SK-N-SH (cell line): ENCODE results near the gene NRTN. TPM values are rescaled to one million over a fixed set of nuclear protein-coding genes. Genes with fewer than 3 reads are reported as not detected.
A peak's percentile ranks its signal among the peaks of the same experiment; 100 is the strongest.

Experiments used
- CTCF ChIA-PET: fragments of 300-600, 350-600 bp; formaldehyde crosslinking; extraction: SDS; loops from one replicate; lab custom pipeline; 2021; lab: Yijun Ruan, JAX
- POLR2A ChIA-PET: fragments of 350-600 bp; sonication (Branson Sonifier 250); formaldehyde crosslinking; extraction: SDS; loops from one replicate; lab custom pipeline; 2020; ENCODE audit warnings: antibody characterized with exemption, inconsistent platforms; lab: Yijun Ruan, JAX
- DNase-seq: peaks from one replicate; pipeline ENCODE4 v3.0.0; 2012
- H2AFZ ChIP-seq: fragments of 200-600 bp; sonication (generic); 2 replicates; pipeline ENCODE4 v1.8.1; 2016; ENCODE audit warnings: antibody characterized with exemption, mild to moderate bottlenecking, low read depth
- H3F3A ChIP-seq: fragments of 200-600 bp; sonication (generic); replicated peaks from 2 replicates; pipeline ENCODE3; 2016; ENCODE audit warnings: antibody characterized with exemption, mild to moderate bottlenecking; ENCODE audit not compliant: insufficient read depth
- H3K27ac ChIP-seq, 2 experiments: fragments of 200-500 bp in 1 of 2; fragments of 200-600 bp in 1 of 2; sonication (Bioruptor generic) in 1 of 2; sonication (generic), shearing (Covaris generic) in 1 of 2; 2 replicates each; pipeline versions ENCODE4 v1.5.1 to v1.6.1; 2014 to 2016; ENCODE audit warnings: low read depth in 2 of 2, inconsistent platforms in 1 of 2, low read length in 1 of 2, mild to moderate bottlenecking in 1 of 2, mixed read lengths in 1 of 2
- H3K27me3 ChIP-seq: fragments of 200-600 bp; sonication (generic), shearing (Covaris generic); 2 replicates; pipeline ENCODE4 v1.6.1; 2016; ENCODE audit warnings: mixed run types; ENCODE audit not compliant: insufficient read depth
- H3K36me3 ChIP-seq, 2 experiments: fragments of 200-500 bp in 1 of 2; fragments of 200-600 bp in 1 of 2; sonication (Bioruptor generic) in 1 of 2; sonication (generic) in 1 of 2; replicated peaks in 1 of 2; 2 replicates each; pipeline versions ENCODE3 to v1.5.1; 2014 to 2016; ENCODE audit warnings: low read length in 1 of 2, mild to moderate bottlenecking in 1 of 2; ENCODE audit not compliant: insufficient read depth in 2 of 2, control insufficient read depth in 1 of 2
- H3K4me1 ChIP-seq, 2 experiments: fragments of 200-500 bp in 1 of 2; fragments of 200-600 bp in 1 of 2; sonication (Bioruptor generic) in 1 of 2; sonication (generic), shearing (Covaris generic) in 1 of 2; 2 replicates each; pipeline versions ENCODE4 v1.5.1 to v1.6.1; 2014 to 2016; ENCODE audit warnings: low read depth in 1 of 2, low read length in 1 of 2, mixed run types in 1 of 2; ENCODE audit not compliant: insufficient read depth in 2 of 2, control insufficient read depth in 1 of 2
- H3K4me2 ChIP-seq: fragments of 200-600 bp; sonication (generic), shearing (Covaris generic); 2 replicates; pipeline ENCODE4 v1.6.1; 2017; ENCODE audit warnings: mixed run types
- H3K4me3 ChIP-seq, 2 experiments: fragments of 200-500 bp in 1 of 2; fragments of 200-600 bp in 1 of 2; sonication (Bioruptor generic) in 1 of 2; sonication (generic), shearing (Covaris generic) in 1 of 2; 2 replicates each; pipeline versions ENCODE4 v1.5.1 to v1.8.1; 2014 to 2016; ENCODE audit warnings: low read depth in 2 of 2, inconsistent platforms in 1 of 2, low read length in 1 of 2, mild to moderate bottlenecking in 1 of 2, mixed read lengths in 1 of 2, moderate library complexity in 1 of 2
- H3K79me2 ChIP-seq: fragments of 200-600 bp; sonication (generic); 2 replicates; pipeline ENCODE4 v1.8.1; 2017; ENCODE audit warnings: mild to moderate bottlenecking; ENCODE audit not compliant: insufficient read depth
- H3K9ac ChIP-seq: fragments of 200-600 bp; sonication (generic); 2 replicates; pipeline ENCODE4 v1.6.1; 2017; ENCODE audit warnings: mixed run types
- H3K9me2 ChIP-seq: fragments of 200-600 bp; sonication (generic); 2 replicates; pipeline ENCODE4 v1.6.1; 2017; ENCODE audit warnings: mixed run types
- H3K9me3 ChIP-seq: fragments of 200-600 bp; sonication (generic); 2 replicates; pipeline ENCODE4 v1.6.1; 2017; ENCODE audit warnings: mixed run types, mild to moderate bottlenecking, moderate library complexity
- H4K20me1 ChIP-seq: fragments of 200-600 bp; sonication (generic); 2 replicates; pipeline ENCODE4 v1.6.1; 2017; ENCODE audit warnings: mild to moderate bottlenecking, mixed run types; ENCODE audit not compliant: insufficient read depth
- CHD2 ChIP-seq: fragments of 150-350 bp; IDR thresholded peaks from 2 replicates; pipeline ENCODE4 v1.6.1; 2018; ENCODE audit warnings: low read length; ENCODE audit not compliant: partially characterized antibody
- CTCF ChIP-seq: fragments of 200-600 bp; sonication (generic); IDR thresholded peaks from 2 replicates; pipeline ENCODE4 v1.6.1; 2017; ENCODE audit warnings: antibody characterized with exemption, mild to moderate bottlenecking, moderate library complexity
- ELF1 ChIP-seq: IDR thresholded peaks from 2 replicates; pipeline ENCODE4 v1.4.0; 2012
- EZH2phosphoT487 ChIP-seq: fragments of 200-600 bp; sonication (generic); IDR thresholded peaks from 2 replicates; pipeline ENCODE4 v1.6.1; 2017; ENCODE audit warnings: low read depth, mixed run types, mild to moderate bottlenecking, antibody characterized with exemption, moderate library complexity, borderline replicate concordance
- FOSL2 ChIP-seq: IDR thresholded peaks from 2 replicates; pipeline ENCODE4 v1.4.0; 2012; ENCODE audit warnings: low read depth, mild to moderate bottlenecking, moderate library complexity, borderline replicate concordance
- FOXM1 ChIP-seq: IDR thresholded peaks from 2 replicates; pipeline ENCODE4 v1.4.0; 2012; ENCODE audit warnings: low read depth, mild to moderate bottlenecking
- GATA2 ChIP-seq: sonication (generic); formaldehyde crosslinking; IDR thresholded peaks from 2 replicates; pipeline ENCODE4 v1.5.0; 2020; ENCODE audit warnings: mild to moderate bottlenecking, missing genetic modification reagents
- IRF3 ChIP-seq: fragments of 150-350 bp; IDR thresholded peaks from 2 replicates; pipeline ENCODE4 v1.6.1; 2016; ENCODE audit warnings: mild to moderate bottlenecking, low read depth, low read length
- JUND ChIP-seq: IDR thresholded peaks from 2 replicates; pipeline ENCODE4 v1.4.0; 2012
- MEF2A ChIP-seq: IDR thresholded peaks from 2 replicates; pipeline ENCODE4 v1.4.0; 2012; ENCODE audit warnings: low read depth, borderline replicate concordance
- MXI1 ChIP-seq: IDR thresholded peaks from 2 replicates; pipeline ENCODE4 v1.6.1; 2012; ENCODE audit warnings: mild to moderate bottlenecking, low read depth, low read length, improper control_type of control experiment
- NRF1 ChIP-seq: IDR thresholded peaks from 2 replicates; pipeline ENCODE4 v1.6.1; 2012; ENCODE audit warnings: low read depth, mild to moderate bottlenecking, low read length
- PBX3 ChIP-seq: IDR thresholded peaks from 2 replicates; pipeline ENCODE4; 2012
- RAD21 ChIP-seq: IDR thresholded peaks from 2 replicates; pipeline ENCODE4 v1.6.1; 2012; ENCODE audit warnings: mild to moderate bottlenecking, low read length
- RCOR1 ChIP-seq: fragments of 150-350 bp; IDR thresholded peaks from 2 replicates; pipeline ENCODE4 v1.6.1; 2017; ENCODE audit warnings: antibody characterized with exemption, low read length
- RFX5 ChIP-seq: IDR thresholded peaks from 2 replicates; pipeline ENCODE4 v1.6.1; 2012; ENCODE audit warnings: mild to moderate bottlenecking, improper control_type of control experiment, low read length
- SIN3A ChIP-seq: IDR thresholded peaks from 2 replicates; pipeline ENCODE4 v1.6.1; 2012; ENCODE audit warnings: low read depth, mild to moderate bottlenecking, low read length, moderate library complexity, borderline replicate concordance
- TAF1 ChIP-seq: IDR thresholded peaks from 2 replicates; pipeline ENCODE4 v1.6.1; 2012; ENCODE audit warnings: low read depth, mild to moderate bottlenecking, low read length, moderate library complexity, borderline replicate concordance
- TCF12 ChIP-seq: IDR thresholded peaks from 2 replicates; pipeline ENCODE4 v1.4.0; 2012
- USF2 ChIP-seq: fragments of 150-350 bp; IDR thresholded peaks from 2 replicates; pipeline ENCODE4 v1.6.1; 2017; ENCODE audit warnings: antibody characterized with exemption, low read length, low read depth, borderline replicate concordance
- WGBS: methylation state at CpG from one replicate; pipeline ENCODE4 v1.1.6; 2017; ENCODE audit warnings: low lambda C conversion rate; 5-methylcytosine and 5-hydroxymethylcytosine counted together
- polyA plus RNA-seq, 3 experiments: library from polyadenylated mRNA; depleted of rRNA; stranded (reverse); fragments of >200 nt; gene quantifications; 2 replicates each; pipeline ENCODE4 v1.2.3, GENCODE V29; 2012

The NRTN gene
- polyA plus RNA-seq, 1 of the 3 experiments (the other 2 are of a cell fraction) = 0.99 TPM

- H3K79me2 ChIP-seq = no peaks in the 10 kb centered on the region
- peak; percentile 66 for DNase-seq
- H3K4me3 ChIP-seq = no peak overlapping the region
- WGBS = 69% methylated on average over 9 of the region's 33 CpGs
- H3K9me2 ChIP-seq = no peaks in the 10 kb centered on the region
- peak; percentile 19 for TF ChIP-seq CHD2
- TF ChIP-seq MEF2A = no peak
- TF ChIP-seq RCOR1 = no peak
- TF ChIP-seq RAD21 = no peak
- peak; percentile 71 for TF ChIP-seq MXI1
- TF ChIP-seq, all 33 proteins: peak for 2
- Histone ChIP-seq H3K27me3 (peaks cover 6% of the 10 kb centered on the region; the same call in 1 of the 2 replicates), H4K20me1 (no peaks in the 10 kb centered on the region), H3K9ac (no peak overlapping the region), H3K4me1 (peaks cover 3 to 35% of the 10 kb centered on the region in 2 experiments; a peak in 1 of 4 replicates), H3K4me2 (no peak overlapping the region), H3K9me3 (no peaks in the 10 kb centered on the region), H2AFZ (no peak overlapping the region), H3F3A (no peaks in the 10 kb centered on the region), H3K27ac (no peak overlapping the region), H3K36me3 (no peaks in the 10 kb centered on the region)
- ChIA-PET POLR2A (interaction anchor here (1.1 kb wide), 1 partner anchor 26 kb away, joined by 3 read pairs; no protein-coding TSS in a partner anchor), CTCF (interaction anchor here (1.1 to 3.9 kb wide), 9 partner anchors 9 to 220 kb away, joined by 3 to 51 read pairs (median 8); partner anchors contain the start of gene RANBP3)
These were observed 2.9 kb upstream of the NRTN start for GRCh38 chr19:5801796-5802619.

- Histone ChIP-seq H3K9me3 (no peaks in the 10 kb centered on the region), H3K4me1 (peaks cover 3 to 35% of the 10 kb centered on the region in 2 experiments; a peak in 1 of 4 replicates), H3K79me2 (no peaks in the 10 kb centered on the region), H3K4me3 (peak overlapping the region; percentile 30 to 56; a peak in 3 of 4 replicates), H3K9ac (no peak overlapping the region), H3K36me3 (no peaks in the 10 kb centered on the region), H3K27ac (no peak overlapping the region), H4K20me1 (no peaks in the 10 kb centered on the region), H3K4me2 (peak overlapping the region; percentile 83), H2AFZ (peak overlapping the region; percentile 99), H3F3A (no peaks in the 10 kb centered on the region), H3K9me2 (no peaks in the 10 kb centered on the region), H3K27me3 (peaks cover 6% of the 10 kb centered on the region; the same call in 1 of the 2 replicates)
- TF ChIP-seq NRF1 (no peak), FOXM1 (no peak), RFX5 (no peak), SIN3A (no peak), PBX3 (no peak), MXI1 (no peak), JUND (no peak), GATA2 (CRISPR knock-in tag) (no peak), CHD2 (no peak), IRF3 (no peak), EZH2phosphoT487 (no peak), TAF1 (no peak), FOSL2 (no peak), TCF12 (no peak), USF2 (no peak), CTCF (no peak), ELF1 (no peak)
- CTCF ChIA-PET = interaction anchor here (0.6 to 3.9 kb wide), 67 partner anchors 10 to 345 kb away, joined by 3 to 73 read pairs (median 6); partner anchors contain the start of genes CAPS, CATSPERD, DUS3L and LONP1
- no peak for DNase-seq
- 57% methylated on average over 8 of the region's 8 CpGs for WGBS
- POLR2A ChIA-PET = interaction anchor here (0.7 to 1.5 kb wide), 4 partner anchors 20 to 92 kb away, joined by 3 to 15 read pairs (median 4); no protein-coding TSS in a partner anchor
These were observed 1.5 kb upstream of the NRTN start for GRCh38 chr19:5803441-5803751.
